ENCODE data around the gene PITPNC1.
"Not testable (repeated sequence)": the region's sequence is repeated elsewhere in the genome, so short reads cannot be mapped to it uniquely, and the experiment has no call there.

PITPNC1 gene

DNA sequence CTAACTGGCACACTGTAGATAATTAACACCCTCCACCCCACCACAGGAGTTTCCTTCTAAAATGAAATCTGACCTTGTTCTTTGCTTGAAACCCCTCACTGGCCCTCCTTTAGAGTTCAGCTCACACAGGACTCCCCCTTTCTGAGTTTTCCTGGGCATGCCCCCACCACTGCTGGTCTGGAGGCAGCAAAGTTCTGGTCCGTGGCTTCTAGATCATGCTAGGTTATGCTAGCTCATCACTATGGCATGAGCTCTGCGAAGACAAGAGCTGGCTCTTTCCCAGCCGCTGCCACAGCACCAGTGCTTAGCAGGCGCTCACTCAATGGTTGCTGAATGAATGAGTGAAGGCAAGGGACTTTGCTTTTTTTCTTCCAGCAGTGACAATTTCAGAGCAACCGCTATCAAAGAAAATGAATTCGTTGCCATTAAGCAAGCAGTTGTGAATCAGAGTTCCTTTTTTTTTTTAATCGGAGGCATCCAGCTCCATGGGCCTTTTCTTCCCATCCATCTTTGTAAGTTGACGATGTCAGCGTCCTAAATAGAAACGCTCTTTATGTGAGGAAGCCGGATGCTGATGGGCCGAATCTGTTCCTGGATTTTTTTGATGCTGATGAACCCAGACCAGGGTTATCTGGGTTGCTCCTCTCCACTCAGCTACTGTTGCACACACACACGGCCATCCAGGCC is 259.9 kb downstream of the PITPNC1 start:
- FAIRE-seq (no peak), DNase-seq (ENCODE audit: insufficient read length, low spot score) (no peak)

DNA sequence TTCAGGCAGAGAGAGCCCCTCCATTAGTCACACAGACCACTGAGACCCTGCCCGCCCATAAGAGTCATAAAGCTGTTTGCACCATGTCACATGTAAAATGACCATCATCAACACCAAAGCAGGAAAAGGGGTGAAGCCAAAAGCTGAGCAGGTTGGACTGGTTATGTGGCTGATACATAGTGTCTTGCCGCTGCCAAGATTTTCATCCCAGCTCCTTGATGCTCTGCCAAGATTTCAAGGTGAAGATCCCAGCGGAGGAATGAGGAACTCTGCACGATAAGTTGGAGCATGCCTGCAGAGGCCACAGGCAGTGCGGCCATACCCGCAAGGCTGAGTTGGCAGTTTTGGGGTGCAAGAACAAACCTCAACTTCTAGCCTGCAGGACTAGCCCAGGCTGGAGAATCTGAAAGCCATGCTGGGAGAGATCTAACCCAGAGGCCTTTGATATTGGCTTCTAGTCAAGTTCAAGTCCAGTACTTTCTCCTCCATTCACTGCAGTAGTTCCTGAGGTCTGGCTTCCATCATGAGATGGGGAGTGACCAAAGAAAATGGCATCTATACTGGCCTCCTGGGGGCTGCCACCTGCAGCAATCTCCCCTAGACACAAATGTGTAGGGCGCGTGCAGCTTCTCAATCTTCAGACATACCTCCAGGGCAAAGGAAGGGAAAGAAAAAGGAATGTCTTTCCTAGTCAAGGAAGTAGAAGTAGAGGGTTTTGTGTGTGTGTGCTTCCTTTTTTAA is 261.0 kb downstream of the PITPNC1 start:
- FAIRE-seq, result no peak
- DNase-seq (ENCODE audit: insufficient read length, low spot score), result no peak

DNA sequence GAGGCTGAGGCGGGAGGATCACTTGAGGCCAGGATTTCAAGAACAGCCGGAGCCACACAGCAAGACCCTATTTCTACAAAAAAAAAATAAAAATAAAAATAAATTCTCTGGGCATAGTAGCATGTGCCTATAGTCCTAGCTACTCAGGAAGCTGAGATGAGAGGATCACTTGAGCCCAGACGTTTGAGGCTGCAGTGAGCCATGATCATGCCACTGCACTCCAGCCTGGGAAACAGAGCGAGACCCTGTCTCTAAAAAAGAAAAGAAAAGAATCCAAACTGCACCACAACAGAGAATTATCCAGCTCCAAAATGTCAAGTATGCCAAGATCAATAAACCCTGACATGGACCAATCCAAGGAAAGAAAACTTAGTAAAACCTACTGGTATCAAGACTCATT is 261.8 kb downstream of the PITPNC1 start:
- no peak for DNase-seq (ENCODE audit: insufficient read length, low spot score)
- FAIRE-seq, result no peak

DNA sequence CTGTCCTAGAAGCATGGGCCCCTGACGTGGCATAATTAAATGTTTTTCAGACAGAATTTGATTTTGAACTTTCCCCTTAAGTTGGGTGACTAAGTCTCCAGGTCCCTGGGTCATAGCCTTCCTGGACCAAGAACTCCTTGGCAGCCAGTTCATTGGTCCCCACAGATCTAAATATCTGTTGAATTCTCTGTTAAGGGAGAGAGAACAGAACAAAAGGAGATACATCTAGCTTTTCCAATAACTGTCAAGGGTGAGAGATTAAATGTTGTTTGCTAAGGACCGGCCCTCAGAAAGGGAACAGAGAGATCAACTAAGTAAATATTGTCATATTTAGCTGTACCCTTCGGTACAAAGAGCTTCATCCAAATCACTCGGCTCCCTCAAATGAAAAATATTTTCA is 262.5 kb downstream of the PITPNC1 start:
- DNase-seq (ENCODE audit: insufficient read length, low spot score) (no peak), FAIRE-seq (no peak)

DNA sequence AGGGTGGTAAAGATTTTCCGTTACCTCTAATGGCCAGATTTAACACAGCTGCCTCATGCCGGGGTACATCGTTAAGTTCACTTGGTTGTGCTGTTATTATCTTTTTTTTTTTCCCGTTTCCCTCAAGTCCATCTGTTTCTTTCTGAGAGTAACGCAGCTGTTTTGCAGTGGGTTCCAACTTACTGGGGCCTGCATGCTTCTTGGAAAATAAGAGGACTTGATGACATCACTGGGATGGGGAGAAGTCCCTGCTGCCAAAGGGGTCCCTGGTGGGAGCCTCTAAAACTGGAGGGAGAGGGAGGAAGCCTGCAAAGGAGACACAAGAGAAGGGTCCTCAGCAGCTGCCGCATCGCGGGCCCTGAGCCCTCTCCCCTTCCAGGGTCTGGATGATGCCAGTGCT is 262.9 kb downstream of the PITPNC1 start:
- no peak for FAIRE-seq
- no peak for DNase-seq (ENCODE audit: insufficient read length, low spot score)

DNA sequence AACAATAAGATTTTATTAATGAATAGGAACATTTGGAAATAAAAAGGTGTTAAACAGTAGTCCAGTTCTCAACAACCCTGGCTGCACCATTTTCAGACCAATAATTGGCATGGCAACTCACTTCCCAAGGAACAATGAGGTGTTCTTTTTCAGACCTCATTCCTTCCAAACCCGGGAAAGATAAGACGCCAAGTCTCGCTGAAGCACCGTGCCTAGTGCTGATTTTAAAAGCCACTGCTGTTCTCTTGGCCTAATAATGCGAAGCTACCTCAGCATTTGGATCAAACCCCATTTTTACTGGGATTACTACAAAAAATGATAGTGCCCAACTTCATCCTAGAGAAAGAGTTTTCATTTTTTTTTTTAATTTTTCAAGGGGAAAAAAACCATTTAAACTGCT is 265.4 kb downstream of the PITPNC1 start:
- DNase-seq (ENCODE audit: insufficient read length, low spot score) (no peak), FAIRE-seq (no peak)

DNA sequence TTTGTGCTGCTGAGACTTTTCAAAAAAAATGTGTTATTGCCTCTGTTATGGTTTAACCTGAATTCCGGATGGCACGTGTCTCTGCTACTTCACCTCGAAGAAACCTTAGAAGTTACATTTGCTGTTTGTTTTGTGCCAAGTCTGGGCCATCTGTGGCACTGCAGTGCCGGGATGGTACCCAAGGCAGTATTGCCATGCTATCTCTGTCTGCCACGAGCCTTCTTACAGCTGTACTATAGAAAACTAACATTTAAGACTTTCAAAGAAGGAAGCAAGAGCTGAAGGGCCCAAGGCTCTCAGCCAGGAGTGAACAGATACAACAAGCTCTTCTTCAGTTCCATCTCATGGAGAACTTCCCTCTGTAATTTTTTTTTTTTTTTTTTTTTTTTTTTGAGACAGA is 267.0 kb downstream of the PITPNC1 start:
- DNase-seq (ENCODE audit: insufficient read length, low spot score) (no peak), FAIRE-seq (no peak)

DNA sequence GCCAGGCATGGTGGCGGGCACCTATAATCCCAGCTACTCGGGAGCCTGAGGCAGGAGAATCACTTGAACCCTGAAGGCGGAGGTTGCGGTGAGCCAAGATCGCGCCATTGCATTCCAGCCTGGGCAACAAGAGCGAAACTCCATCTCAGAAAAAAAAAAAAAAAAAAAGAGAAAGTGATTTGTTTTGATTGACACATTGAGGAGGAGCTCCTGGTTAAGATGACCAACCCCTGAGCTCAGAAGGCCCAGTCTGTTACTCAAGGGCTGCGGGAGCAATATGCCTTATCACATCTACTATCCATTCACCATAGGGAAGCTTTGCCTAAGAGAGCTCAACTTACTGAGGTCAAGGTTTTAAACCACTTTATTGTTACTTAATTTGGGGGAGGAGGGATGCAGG is 268.1 kb downstream of the PITPNC1 start:
- DNase-seq (ENCODE audit: insufficient read length, low spot score); FAIRE-seq: not testable (repeated sequence)

DNA sequence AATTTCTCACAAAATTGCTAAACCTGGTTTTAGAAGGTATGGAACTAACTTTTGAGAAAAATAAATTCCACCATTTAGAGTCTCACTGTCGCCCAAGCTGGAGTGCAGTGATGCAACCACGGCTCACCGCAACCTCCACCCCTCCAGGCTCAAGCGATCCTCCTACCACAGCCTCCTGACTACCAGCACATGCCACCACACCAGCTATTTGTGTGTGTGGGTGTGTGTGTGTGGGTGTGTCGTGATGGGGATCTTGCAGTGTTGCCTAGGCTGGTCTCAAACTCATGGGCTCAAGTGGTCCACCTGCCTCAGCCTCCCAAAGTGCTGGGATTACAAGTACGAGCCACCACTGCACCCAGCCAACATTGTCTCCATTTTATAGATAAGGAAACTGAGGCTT is 269.4 kb downstream of the PITPNC1 start:
- FAIRE-seq (no peak), DNase-seq (ENCODE audit: insufficient read length, low spot score) (no peak)

DNA sequence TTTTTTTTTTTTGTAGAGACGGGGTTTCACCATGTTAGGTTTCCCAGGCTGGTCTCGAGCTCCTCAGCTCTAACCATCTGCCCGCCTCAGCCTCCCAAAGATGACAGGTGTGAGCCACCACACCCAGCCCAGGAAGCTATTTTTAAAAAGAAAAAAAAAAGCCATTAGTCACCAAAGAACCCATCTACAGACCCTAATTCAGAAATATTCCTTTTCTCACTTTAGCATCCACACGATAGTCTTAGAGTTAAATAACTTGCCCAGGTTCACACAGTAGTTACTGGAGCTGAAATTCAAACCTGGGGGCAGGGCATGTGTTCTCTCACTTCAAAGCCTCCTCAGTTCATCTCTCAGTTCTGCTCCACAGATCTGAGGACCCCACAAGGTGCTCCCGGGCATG is 270.4 kb downstream of the PITPNC1 start:
- FAIRE-seq (no peak), DNase-seq (ENCODE audit: insufficient read length, low spot score) (no peak)

DNA sequence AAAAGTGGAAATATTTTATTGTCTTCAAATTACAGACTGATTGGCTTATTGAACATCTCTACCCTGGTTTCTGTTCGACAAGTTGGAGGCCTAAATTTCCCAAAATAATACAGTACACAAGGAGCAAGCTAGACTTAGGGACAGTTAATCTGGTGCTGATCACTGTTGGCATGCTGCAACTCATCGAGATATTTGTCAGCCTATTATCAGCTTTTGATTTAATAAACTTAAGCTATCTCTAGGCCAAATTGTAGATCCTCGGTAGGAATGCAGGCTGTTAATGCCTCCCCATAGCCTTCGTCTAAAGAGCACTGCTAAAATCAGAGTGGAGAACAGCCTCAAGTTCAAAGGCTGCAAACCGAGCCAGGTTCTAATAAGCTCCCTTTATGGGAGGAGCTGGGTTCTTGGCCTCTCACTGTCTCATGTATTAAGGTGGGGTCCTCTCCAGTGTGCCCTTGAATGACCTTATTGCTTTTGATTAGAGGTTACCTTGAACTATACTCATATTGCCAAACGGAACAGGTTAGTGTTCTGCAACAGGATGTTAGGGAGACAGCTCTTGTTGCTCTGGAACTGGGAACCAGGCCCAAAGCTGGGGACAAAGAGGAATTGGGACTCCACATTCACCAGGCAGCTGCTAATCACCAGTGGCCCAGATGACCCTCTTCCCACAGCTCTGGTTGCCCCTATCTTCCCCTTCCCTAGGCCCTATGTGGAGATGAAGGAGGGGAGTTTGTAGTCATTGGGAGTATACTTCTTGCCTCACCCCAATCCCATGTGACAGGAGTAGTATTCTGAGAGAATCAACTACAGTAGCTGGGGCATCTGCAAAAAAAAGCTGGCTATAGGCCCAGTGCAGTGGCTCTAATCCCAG is 271.2 kb downstream of the PITPNC1 start:
- FAIRE-seq (peak; percentile 33), DNase-seq (ENCODE audit: insufficient read length, low spot score) (no peak)

DNA sequence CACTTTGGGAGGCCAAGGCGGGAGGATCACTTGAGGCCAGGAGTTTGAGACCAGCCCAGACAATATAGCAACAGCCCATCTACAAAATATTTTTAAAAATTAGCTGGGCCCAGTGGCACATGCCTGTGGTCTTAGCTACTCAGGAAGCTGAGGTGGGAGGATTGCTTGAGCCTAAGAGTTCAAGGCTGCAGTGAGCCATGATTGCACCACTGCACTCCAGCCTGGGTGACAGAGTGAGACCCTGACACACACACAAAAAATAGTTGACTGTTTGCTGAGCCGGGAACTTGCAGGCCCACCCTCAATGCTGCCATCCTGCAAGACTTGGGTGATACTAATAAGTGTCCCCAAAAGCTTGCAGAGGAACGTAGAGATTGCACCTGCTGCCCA is 271.8 kb downstream of the PITPNC1 start:
- FAIRE-seq; DNase-seq (ENCODE audit: insufficient read length, low spot score): not testable (repeated sequence)

DNA sequence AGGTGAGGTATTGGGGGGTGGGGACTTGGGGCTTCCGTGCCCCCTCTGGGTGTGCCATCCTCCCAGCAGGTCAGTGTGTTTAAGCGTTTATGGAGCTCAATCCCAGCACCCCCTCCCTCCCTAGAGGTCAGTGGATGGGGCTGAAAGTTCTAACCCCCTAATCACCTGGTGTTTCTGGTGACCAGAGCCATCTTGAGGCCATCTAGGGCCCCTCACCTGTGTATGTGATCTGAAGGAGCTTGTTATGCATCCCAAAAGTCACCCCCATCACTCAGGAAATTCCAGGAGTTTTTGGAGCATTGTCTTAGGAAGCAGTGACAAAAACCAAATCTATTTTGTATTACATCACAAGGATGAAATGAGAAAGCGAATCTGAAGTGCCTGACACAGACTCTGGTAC is 272.8 kb downstream of the PITPNC1 start:
- FAIRE-seq (no peak), DNase-seq (ENCODE audit: insufficient read length, low spot score) (no peak)

DNA sequence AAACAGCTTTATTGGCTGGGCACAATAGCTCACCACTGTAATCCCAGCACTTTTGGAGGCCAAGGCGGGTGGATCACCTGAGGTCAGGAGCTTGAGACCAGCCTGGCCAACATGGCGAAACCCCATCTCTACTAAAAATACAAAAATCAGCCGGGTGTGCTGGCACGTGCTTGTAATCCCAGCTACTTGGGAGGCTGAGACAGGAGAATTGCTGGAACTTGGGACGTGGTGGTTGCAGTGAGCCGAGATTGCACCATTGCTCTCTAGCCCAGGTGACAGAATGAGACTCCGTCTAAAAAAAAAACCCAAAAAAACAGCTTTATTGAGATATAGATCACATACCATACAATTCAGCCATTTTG is 274.1 kb downstream of the PITPNC1 start:
- not testable (repeated sequence) for FAIRE-seq

DNA sequence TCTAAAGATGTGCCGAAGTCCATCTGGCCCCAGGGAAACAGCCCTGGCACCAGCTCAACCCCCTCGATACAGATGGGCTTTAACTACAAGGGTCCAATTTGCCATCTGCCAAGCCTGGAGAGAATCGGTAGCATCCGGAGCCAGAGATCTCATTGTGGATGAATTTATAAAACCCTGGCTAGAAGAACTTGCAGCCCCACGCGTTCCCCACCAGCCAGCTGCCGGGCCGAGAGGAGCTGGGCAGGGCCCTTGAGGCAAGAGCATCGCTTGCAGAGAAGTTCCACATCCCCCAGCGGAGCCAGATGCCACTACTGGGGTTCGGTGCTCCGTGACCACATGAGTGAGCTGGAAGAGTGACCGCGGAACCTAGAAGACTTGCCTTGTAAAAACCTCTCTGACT is 275.4 kb downstream of the PITPNC1 start:
- DNase-seq (ENCODE audit: insufficient read length, low spot score) (no peak), FAIRE-seq (no peak)

More for the DNA sequence above, 274.1 kb downstream of the PITPNC1 start:
- not testable (repeated sequence) for DNase-seq (ENCODE audit: insufficient read length, low spot score)

DNA sequence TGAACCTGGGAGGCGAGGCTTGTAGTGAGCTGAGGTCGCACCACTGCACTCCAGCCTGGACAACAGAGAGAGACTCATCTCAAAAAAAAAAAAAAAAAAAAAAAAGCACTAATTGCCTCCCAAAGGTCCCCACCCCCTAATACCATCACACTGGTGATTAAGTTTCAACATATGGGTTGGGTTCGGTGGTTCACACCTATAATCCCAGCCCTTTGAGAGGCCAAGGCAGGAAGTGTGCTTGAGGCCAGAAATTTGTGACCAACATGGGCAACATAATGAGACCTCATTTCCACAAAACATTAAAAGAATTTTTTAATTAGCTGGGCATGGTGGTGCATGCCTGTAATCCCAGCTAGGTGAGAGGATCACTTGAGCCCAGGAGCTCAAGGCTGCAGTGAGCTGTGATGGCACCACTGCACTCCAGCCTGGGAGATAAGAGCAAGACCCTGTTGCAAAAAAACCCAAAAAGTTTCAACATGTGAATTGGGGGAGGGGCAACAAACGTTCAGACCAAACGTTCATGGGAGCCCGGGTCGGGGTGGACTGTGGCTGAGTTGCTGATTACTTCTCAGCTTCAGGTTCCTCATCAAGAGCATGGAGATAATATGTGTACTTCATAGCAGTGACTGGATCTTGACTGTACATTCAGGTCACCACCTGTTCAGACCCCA is 278.5 kb downstream of the PITPNC1 start:
- DNase-seq (ENCODE audit: insufficient read length, low spot score) (no peak), FAIRE-seq (no peak)

DNA sequence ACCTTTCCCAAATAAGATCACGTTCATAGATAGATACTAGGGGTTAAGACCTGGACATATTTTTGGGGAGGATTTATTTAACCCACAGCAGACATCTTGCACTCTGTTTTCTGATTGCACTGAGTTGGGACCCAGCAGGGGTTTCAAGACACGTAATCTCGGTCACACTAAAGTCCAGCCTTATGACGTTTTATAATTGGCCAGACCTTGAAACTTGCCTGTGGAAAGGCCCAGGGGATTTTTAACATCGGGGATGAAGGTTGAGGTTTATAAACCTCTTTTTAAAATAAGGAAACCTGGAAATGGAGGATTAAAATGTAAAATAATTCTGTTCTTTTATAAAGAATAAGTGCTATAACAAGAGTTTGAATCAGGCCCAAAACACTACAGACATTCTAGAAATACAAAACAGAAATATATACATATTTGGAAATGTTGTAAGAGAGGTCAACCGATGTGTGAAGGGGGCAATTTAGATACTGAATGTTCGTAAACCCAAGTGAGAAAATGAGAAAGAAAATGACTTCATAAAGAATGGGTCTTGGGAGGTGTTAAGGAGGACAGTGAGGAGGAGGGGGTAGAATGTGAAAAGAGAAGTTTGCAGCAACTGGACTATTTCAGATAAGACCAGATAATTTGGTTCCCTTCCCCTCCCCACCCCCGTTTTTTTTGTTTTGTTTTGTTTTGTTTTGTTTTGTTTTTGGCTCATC is 279.6 kb downstream of the PITPNC1 start:
- FAIRE-seq (peak; percentile 59), DNase-seq (ENCODE audit: insufficient read length, low spot score) (no peak)

DNA sequence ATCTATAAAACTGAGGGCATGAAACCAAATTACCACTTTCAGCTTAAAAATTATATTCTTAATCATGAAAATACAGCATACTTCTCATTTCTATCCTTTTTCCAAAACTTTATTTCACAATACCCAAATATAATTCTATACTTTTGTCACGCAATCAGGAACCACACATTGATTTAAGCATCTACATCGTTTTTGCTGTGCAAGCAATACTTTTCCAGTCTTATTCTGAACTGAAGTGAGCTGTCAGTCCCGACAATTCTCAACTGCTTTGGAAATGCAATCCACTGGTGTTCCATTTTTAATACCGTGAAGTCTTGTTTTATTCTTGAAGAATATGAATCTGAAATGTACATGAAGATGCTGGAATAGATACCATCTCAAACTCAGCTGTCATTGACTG is 280.5 kb downstream of the PITPNC1 start:
- no peak for FAIRE-seq

DNA sequence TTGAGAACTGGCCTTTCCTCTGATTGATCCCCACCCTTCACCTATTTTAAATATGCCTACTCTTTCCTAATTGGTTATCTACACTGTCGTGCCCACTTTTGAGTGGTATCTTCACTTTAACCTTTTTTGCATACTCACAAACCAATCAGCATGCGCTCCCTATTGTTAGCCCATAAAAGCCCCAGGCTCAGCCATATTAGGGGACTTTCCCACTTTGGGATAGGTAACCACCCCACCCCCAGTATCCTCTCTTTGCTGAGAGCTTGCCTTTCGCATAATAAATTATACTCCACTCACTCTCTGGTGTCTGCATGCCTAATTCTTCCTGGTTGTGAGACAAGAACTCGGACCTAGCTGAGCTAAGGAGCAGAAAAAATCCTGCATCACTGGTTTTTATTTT is 281.2 kb downstream of the PITPNC1 start:
- DNase-seq (ENCODE audit: insufficient read length, low spot score), result no peak

More for the DNA sequence above, 280.5 kb downstream of the PITPNC1 start:
- no peak for DNase-seq (ENCODE audit: insufficient read length, low spot score)

DNA sequence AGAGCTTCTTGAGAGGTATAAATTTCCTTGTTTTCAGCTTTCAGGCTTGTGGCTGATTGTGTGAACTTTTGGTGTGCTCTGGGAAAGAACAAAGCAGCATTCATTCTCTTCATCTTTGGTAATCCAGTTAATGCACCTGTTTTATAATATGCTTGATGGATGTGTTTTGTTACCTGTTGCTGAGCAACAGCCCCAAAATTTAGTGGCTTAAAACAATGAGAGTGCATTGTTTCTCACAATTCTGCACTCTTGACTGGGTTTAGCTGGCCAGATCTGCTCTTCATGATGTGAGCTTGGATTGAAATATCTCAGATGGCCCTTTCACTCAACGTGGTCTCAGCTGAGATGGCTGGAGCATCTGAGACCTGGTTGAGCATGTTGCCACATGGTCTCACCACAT is 281.9 kb downstream of the PITPNC1 start:
- no peak for FAIRE-seq
- DNase-seq (ENCODE audit: insufficient read length, low spot score), result no peak

More for the DNA sequence above, 281.2 kb downstream of the PITPNC1 start:
- no peak for FAIRE-seq
